GM18951 (cell line): ENCODE results near the gene SLC23A1.
"Not testable (repeated sequence)": the region's sequence is repeated elsewhere in the genome, so short reads cannot be mapped to it uniquely, and the experiment has no call there.

ENCODE experiments used
- POLR2A ChIP-seq: IDR thresholded peaks from 4 replicates; pipeline ENCODE4 v1.6.1; 2011; ENCODE audit warnings: mild to moderate bottlenecking; ENCODE audit not compliant: insufficient read length, insufficient read depth; ENCODE audit errors: extremely low read depth
- in situ Hi-C: fragments of 300-500 bp; cut with MboI; formaldehyde crosslinking; loops from one replicate; pipeline ENCODE4 v1.12.0; 2022; ENCODE audit warnings: low sequenced_read_pairs, mixed read lengths, inconsistent platforms; ENCODE audit not compliant: unreplicated experiment

Gene SLC23A1

GRCh38 chr5:139389701-139390638 is 6.9 kb upstream of the SLC23A1 start, which contains the start of gene MZB1:
MZB1 (minus strand) TSS chr5:139389913; CDS start chr5:139389856, 57 bp downstream.
- TF ChIP-seq POLR2A, result peak; percentile 97
- in situ Hi-C loops, result no loop called here

DNA sequence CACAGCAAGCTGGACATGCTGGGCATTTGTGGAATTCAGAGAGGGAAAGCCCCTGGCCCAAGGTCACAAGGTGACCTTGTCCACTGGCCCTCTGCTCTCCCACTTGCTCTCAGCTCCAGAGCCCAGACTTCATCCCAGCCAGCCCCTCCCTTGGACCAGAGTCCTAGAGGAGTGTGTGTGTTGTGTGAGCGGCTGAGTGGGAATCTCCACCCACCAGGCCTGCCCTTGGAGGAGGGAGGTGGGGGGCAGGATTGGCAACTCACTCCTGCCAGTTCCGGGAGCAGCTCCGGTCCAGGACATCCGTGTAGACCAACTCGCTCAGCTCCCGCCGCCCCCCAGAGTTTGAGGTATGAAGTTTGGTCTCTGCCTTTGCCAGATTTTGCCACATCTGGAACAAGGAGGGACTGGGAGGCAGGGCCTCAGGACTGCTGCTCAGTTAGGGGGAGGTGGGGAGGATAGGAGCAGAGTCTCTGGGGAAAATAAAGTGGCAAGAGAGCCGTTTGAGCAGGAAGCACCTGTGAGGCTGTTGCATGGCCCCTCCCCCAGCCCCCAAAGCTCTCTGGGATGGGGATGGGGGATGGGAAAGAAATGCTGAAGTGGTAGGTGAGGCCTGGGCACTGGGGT is 5.2 kb upstream of the SLC23A1 start:
- TF ChIP-seq POLR2A, result no peak
- in situ Hi-C loops, result no loop called here

DNA sequence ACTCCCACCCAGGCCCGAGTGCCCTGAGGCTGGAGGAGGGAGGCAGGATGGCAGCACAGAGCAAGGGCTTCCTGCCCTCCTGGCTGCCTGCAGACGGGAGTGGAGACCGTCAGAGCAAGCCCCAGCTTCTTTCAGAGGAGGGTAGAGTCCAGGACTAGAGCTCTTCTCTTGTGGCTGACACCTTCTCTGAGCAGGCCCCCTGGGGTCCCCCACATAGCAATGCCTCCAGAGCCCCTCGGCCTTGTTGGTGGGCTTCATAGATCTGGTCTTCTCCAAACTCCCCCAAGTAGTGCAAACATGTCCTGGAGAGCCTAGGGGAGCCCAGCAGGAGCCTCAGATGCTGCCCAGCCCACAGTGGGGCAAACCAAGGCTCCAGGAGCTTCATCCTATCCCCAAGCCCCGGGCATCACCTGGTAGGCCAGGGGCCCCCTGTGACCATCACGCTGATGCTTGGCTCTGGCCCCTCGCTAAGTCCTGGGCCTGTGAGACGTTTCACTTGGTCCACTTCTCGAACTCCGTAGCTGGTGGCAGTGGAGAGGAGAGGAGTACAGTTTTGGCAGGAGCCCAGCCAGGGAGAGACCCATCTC is 4.6 kb upstream of the SLC23A1 start:
- no peak for TF ChIP-seq POLR2A
- in situ Hi-C loops, result no loop called here

DNA sequence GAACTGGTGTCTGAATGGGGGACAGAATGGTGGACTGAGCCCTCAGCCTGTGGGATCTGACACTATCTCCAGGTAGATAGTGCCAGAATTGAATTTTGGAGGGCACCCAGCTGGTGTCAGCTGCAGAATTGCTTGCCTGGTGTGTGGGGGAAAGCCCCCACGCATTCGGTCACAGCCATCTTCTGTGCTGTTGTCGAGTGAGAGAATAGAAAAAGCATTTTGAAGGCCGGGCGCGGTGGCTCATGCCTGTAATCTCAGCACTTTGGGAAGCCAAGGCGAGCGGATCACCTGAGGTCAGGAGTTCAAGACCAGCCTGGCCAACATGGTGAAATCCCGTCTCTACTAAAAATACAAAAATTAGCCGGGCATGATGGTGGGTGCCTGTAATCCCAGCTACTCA is 3.9 kb upstream of the SLC23A1 start:
- in situ Hi-C loops, result not testable (repeated sequence)

DNA sequence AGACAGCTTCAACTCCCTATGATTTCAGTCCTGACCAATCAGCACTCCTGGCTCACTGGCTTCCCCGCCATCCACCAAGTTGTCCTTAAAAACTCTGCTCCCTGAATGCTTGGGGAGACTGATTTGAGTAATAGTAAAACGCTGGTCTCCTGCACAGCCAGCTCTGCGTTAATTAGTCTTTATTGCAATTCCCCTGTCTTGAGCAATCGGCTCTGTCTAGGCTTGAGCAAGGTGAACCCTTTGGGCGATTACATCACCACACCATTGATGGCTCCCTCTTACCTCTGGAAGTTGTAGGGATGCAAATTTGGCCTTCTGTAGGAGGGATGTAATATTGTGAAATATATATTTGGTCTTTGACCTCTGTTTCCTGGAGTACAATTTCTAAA is 2.9 kb upstream of the SLC23A1 start:
- in situ Hi-C loops, result no loop called here

GRCh38 chr5:139385061-139386049 is 2.3 kb upstream of the SLC23A1 start:
- peak; percentile 30 for TF ChIP-seq POLR2A
- in situ Hi-C loops, result no loop called here

More for the DNA sequence above, 2.9 kb upstream of the SLC23A1 start:
- TF ChIP-seq POLR2A, result no peak

- in situ Hi-C loops, result no loop called here
- peak; percentile 8 for TF ChIP-seq POLR2A
These were observed 1.5 kb upstream of the SLC23A1 start for GRCh38 chr5:139384591-139385051.

DNA sequence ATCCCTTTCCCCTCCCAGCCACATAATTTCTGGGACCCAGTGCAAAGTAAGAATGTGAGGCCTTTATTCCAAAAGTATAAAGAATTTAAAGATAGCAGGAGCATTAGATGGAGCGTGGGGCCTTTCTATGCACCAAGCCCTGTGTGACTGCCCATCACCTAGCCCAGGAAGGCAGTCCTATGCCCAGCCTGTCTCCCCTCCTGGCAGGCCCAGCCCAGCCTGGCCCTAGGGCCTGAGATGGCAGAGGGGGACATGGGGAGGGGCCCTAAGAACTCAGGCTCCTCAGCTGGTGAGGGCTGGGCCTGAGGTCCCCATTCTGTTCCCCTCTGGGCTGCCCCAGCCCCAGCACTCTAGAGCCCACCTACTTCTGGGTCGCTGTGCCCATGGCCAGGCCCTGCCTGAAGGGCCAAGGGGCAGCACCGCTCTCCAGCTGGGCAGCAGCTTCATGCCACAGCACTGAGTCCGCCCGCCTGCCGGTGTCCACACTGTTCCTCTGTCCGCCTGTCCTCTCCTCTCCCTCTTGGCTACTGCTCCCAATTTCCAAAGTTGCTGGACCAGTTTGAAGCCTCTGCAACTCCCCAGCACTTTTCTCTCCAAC is 995 bp upstream of the SLC23A1 start:
- in situ Hi-C loops, result no loop called here
- no peak for TF ChIP-seq POLR2A

- TF ChIP-seq POLR2A, result no peak
- in situ Hi-C loops, result no loop called here
These were observed 290 bp downstream of the SLC23A1 start for GRCh38 chr5:139382807-139383206.

DNA sequence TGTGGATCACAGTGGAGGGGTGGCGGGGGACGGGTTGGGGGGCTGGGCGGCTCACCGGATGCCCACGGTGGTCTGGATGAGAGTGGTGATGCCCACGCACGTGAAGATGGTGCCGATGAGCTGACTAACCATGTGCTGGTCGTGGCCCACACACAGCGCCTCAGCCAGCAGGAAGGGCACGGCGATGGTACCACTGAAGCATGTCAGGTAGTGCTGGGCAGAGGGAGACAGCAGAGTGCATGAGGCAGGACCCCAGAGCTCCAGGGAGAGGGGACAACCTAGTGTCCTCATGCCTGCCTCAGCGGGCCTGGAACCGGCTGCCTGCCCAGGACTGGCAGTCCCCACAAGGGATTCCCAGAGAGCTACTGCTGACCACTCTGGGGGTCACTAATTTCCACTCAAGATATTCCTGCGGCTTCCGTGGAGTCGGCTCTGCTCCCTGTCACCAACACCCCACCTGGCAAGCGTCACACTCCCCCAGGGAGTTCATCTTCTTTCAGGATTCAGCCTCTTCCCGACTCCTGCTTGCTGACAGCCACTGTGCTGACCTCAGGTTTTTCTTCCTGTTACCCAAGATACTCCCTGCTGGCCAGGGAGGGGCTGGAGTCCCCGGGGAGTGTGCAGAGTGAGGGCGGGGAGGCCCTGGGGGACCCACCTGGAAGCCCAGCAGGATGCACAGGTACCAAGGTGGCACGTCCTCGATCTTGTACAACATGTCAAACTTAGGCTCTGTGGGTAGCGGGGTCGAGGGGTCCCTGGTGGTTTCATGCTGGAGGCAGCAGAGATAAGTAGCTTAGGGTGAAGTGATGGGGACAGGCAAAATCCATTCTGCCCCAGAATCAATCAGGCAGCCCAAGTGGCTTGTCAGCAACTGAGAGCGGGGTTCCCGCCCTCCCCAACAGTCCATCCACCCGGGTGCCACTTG is 998 bp downstream of the SLC23A1 start:
- TF ChIP-seq POLR2A, result no peak
- in situ Hi-C loops, result no loop called here
